PFSK-1 (cell line): ENCODE measurements around the gene RPAIN.

Source experiments
- FOXP2 ChIP-seq: optimal IDR thresholded peaks from 2 replicates; pipeline ENCODE3; 2011; ENCODE audit warnings: borderline replicate concordance, control low read depth, inconsistent platforms; ENCODE audit not compliant: insufficient read depth; ENCODE audit errors: extremely low read length, extremely low read depth
- POLR2AphosphoS5 ChIP-seq: IDR thresholded peaks from 2 replicates; pipeline ENCODE4 v1.6.1; 2012; ENCODE audit warnings: low read depth, mild to moderate bottlenecking, control low read depth, low read length, moderate library complexity
- REST ChIP-seq, 2 experiments: IDR thresholded peaks; 2 replicates each; pipeline versions ENCODE4 v1.6.1 to v1.8.0; 2011 to 2012; ENCODE audit warnings: low read depth in 2 of 2, low read length in 2 of 2, control low read depth in 1 of 2, inconsistent platforms in 1 of 2, mild to moderate bottlenecking in 1 of 2, moderate library complexity in 1 of 2; ENCODE audit not compliant: insufficient read depth in 1 of 2
- SIN3A ChIP-seq: IDR thresholded peaks from 2 replicates; pipeline ENCODE4 v1.6.1; 2012; ENCODE audit warnings: mild to moderate bottlenecking, low read length, moderate library complexity, borderline replicate concordance; ENCODE audit not compliant: insufficient read depth

- no peak for TF ChIP-seq POLR2AphosphoS5
- no peak for TF ChIP-seq REST (IDR thresholded peaks at IDR 0.05; ENCODE audit: insufficient read depth in 1 of 2, low read depth in 2 of 2, low read length in 2 of 2)
- no peak for TF ChIP-seq SIN3A
- TF ChIP-seq FOXP2 = no peak
Observed at GRCh38 chr17:5473906-5474305, 53.9 kb downstream of the RPAIN start.
